Esophagus (tissue), 2 donors: Measurements from ENCODE around the gene ITPRIPL2. TPM values are rescaled to one million over a fixed set of nuclear protein-coding genes. Genes with fewer than 3 reads are reported as not detected.
A peak's percentile ranks its signal among the peaks of the same experiment; 100 is the strongest.

Source experiments
- H3K27ac ChIP-seq, 2 donors: one replicate each; pipeline ENCODE4 v1.5.1; 2013; ENCODE audit warnings: low read depth in 2 of 2, mild to moderate bottlenecking in 2 of 2, inconsistent platforms in 1 of 2, low read length in 1 of 2, moderate library complexity in 1 of 2
- H3K27me3 ChIP-seq, 2 donors: one replicate each; pipeline ENCODE4 v1.6.1; 2013; ENCODE audit warnings: low read length in 2 of 2, control low read depth in 1 of 2, mild to moderate bottlenecking in 1 of 2; ENCODE audit not compliant: insufficient read depth in 2 of 2, control insufficient read depth in 1 of 2
- H3K36me3 ChIP-seq, 2 donors: one replicate each; pipeline ENCODE4 v1.6.1; 2013; ENCODE audit warnings: low read length in 1 of 2; ENCODE audit not compliant: control insufficient read depth in 2 of 2, insufficient read depth in 2 of 2
- H3K4me1 ChIP-seq, 2 donors: one replicate each; pipeline ENCODE4 v1.6.1; 2013; ENCODE audit warnings: low read length in 1 of 2; ENCODE audit not compliant: control insufficient read depth in 2 of 2, insufficient read depth in 2 of 2
- H3K4me3 ChIP-seq, 2 donors: one replicate each; pipeline ENCODE4 v1.5.1; 2013; ENCODE audit warnings: low read length in 2 of 2, mild to moderate bottlenecking in 2 of 2, low read depth in 1 of 2, moderate library complexity in 1 of 2
- H3K9me3 ChIP-seq, 2 donors: one replicate each; pipeline ENCODE4 v1.6.1; 2013; ENCODE audit warnings: mild to moderate bottlenecking in 2 of 2, low read depth in 1 of 2, low read length in 1 of 2, moderate library complexity in 1 of 2; ENCODE audit not compliant: control insufficient read depth in 2 of 2, insufficient read depth in 1 of 2
- WGBS, 2 donors: extraction: QIAGEN DNeasy Blood & Tissue Kit; methylation state at CpG; one replicate each; pipeline ENCODE4 v1.1.7; 2013; 5-methylcytosine and 5-hydroxymethylcytosine counted together
- polyA plus RNA-seq, 2 donors: library from polyadenylated mRNA; stranded (reverse); fragments of 200-250 nt; gene quantifications; one replicate each; pipeline ENCODE4 v1.2.3, GENCODE V29; 2013
- donor health status: healthy with polysubstance abuse.
- donor health status: Bipolar disorder and iron deficiency.

The ITPRIPL2 gene
- polyA plus RNA-seq, 2 donors: 10.5 to 13.3 TPM

DNA sequence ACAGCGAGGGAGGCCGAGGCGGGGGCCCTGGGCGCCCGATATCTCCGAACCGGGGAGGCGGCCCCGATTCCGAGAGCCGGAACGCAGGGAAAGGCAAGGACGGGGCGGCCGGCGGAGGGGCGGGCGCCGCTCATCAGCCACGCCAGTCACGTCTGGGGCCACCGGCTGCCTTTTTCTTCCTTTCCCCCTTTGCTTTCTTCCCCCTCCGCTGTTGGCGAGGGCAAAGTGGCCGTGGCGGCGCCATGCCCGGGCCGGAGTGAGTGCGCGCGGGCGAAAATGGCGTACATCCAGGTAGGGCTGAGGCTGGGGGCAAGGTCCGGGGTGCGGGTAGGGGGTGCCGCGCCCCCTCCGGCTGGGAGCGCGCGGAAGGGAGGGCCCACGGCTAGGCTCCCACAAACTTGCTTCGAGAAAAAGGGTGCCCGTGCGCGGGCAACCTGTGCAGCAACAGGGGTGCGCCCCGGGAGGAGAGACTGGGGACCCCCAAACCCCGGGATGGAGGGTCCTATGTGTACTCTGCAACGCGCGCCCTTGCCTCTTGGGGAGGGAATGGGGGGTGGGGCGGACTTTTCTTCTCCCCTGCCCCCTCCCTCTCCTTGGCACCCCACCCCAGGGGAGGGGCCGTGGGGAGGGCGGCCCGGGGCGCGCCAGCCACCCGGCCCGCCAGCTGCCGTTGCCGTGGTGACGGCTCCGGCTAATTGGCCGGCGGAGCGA lies 54.8 kb downstream of the ITPRIPL2 start:
- Histone ChIP-seq H3K9me3 (peaks cover 0 to under 1% of the 10 kb centered on the region in 2 donors), H3K4me3 (peak overlapping the region; percentile 64 to 72), H3K27ac (peak overlapping the region in 1 of 2 donors; percentile 29), H3K27me3 (no peaks in the 10 kb centered on the region), H3K36me3 (no peaks in the 10 kb centered on the region), H3K4me1 (peaks cover 0 to 3% of the 10 kb centered on the region in 2 donors)
- WGBS, 2 donors: 1 to 2% methylated on average over 49 to 68 of the region's 68 CpGs

DNA sequence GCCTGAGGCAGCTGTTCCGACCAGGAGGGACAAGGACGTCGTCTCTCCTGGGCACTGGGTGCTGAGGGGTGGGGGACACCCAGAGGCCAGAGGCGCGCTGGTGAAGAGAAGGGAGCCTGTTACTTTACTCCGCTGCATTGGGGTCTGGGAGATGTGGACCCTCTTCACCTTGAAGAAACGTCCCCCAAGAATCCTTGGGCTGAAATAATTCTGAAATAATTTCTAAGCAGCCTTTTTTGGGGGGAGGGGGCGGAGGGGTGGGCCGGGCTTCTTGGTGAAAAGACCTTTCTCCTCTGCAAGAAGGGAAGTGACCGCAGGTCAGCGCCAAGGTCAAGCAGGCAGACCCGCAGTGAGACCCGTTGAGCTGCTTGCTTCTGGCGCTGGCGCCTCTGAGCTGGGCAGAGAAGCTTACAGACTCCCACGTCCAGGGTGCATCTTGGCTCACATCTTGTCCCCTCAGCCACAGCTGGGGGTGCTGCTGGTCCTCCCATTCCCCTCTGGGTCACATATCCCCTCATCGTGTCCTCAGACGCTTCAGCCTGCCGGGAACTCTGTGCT lies 55.4 kb downstream of the ITPRIPL2 start:
- peaks cover 0 to 3% of the 10 kb centered on the region in 2 donors for H3K36me3 ChIP-seq
- WGBS, 2 donors: 20 to 30% methylated on average over 18 to 19 of the region's 19 CpGs
- H3K4me1 ChIP-seq: peaks cover 0 to 3% of the 10 kb centered on the region in 2 donors
- no peaks in the 10 kb centered on the region for H3K9me3 ChIP-seq
- peak overlapping the region; percentile 64 to 72 for H3K4me3 ChIP-seq
- no peak overlapping the region for H3K27ac ChIP-seq
- no peaks in the 10 kb centered on the region for H3K27me3 ChIP-seq

DNA sequence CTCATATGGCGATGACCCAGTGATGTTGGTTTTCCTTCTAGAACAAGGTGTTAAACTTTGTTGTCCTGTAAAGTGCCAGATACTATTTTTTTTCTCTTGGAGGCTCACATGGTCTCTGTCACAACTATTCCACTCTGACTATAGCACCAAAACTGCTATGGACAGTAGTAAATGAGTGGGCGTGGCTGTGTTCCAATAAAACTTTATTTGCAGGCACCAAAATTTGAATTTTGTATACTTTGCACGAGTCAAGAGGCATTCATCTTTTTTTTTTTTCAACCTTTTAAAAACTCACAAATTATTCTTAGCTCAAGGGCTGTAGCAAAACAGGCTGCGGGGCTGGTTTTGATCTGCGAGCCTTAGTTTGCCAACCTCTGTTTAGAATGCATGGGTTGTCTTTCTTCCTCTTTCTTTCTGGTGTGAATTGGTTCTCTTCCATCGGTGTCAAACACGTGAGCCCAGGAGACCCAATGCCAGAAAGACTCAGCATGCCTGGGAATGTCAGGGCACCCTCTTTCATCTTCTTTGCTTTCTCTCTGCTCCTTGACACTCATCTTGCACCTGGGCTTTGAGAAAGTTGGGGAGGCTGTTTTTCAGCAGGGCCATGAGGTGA lies 56.4 kb downstream of the ITPRIPL2 start:
- Histone ChIP-seq H3K36me3 (peaks cover 0 to 3% of the 10 kb centered on the region in 2 donors), H3K4me1 (peaks cover 0 to 3% of the 10 kb centered on the region in 2 donors), H3K27me3 (no peaks in the 10 kb centered on the region), H3K9me3 (no peaks in the 10 kb centered on the region), H3K27ac (no peak overlapping the region), H3K4me3 (no peak overlapping the region)
- 50 to 65% methylated on average over 7 of the region's 7 CpGs for WGBS, 2 donors

Other genes starting within 250 kb of the ITPRIPL2 start
- gene SMG1, start 187.6 kb upstream of the ITPRIPL2 start, polyA plus RNA-seq: 10 to 100 TPM in 1 of 2 donors, 1 to 10 TPM in 1; 9.2 to 15.0 TPM
- gene TMC7, start 130.0 kb upstream of the ITPRIPL2 start, polyA plus RNA-seq: under 1 TPM; 0.22 to 0.41 TPM
- gene COQ7, start 46.4 kb upstream of the ITPRIPL2 start, polyA plus RNA-seq: 10 to 100 TPM; 11.8 to 13.5 TPM
- 1 to 10 TPM; 3.5 to 6.2 TPM for gene SYT17, start 54.3 kb downstream of the ITPRIPL2 start, polyA plus RNA-seq
- not detected for gene CLEC19A, start 171.8 kb downstream of the ITPRIPL2 start, polyA plus RNA-seq